Measurements from ENCODE around the gene KCNE3.
"Not testable (repeated sequence)": the region's sequence is repeated elsewhere in the genome, so short reads cannot be mapped to it uniquely, and the experiment has no call there.

KCNE3 gene

GRCh38 chr11:74438681-74439080, 28.7 kb downstream of the KCNE3 start:
- DNase-seq = no peak

GRCh38 chr11:74437441-74438042, 29.8 kb downstream of the KCNE3 start:
- DNase-seq = no peak

- no peak for DNase-seq
Measured at GRCh38 chr11:74434528-74434927, 32.8 kb downstream of the KCNE3 start.

- DNase-seq = no peak
Measured at GRCh38 chr11:74429205-74429604, 38.1 kb downstream of the KCNE3 start.

- DNase-seq = no peak
Measured at GRCh38 chr11:74427384-74427886, 39.9 kb downstream of the KCNE3 start.

GRCh38 chr11:74425100-74425499, 42.2 kb downstream of the KCNE3 start:
- no peak for DNase-seq

GRCh38 chr11:74418509-74418895, 48.8 kb downstream of the KCNE3 start:
- no peak for DNase-seq

- DNase-seq = no peak
Measured at GRCh38 chr11:74417860-74418508, 49.4 kb downstream of the KCNE3 start.

- DNase-seq = peak; percentile 71
Measured at GRCh38 chr11:74417379-74417804, 50.0 kb downstream of the KCNE3 start.

GRCh38 chr11:74416974-74417373, 50.4 kb downstream of the KCNE3 start:
- DNase-seq = not testable (repeated sequence)

- no peak for DNase-seq
Measured at GRCh38 chr11:74412733-74413359, 54.5 kb downstream of the KCNE3 start.

- DNase-seq = no peak
Measured at GRCh38 chr11:74412321-74412720, 55.0 kb downstream of the KCNE3 start.

GRCh38 chr11:74409633-74410032, 57.7 kb downstream of the KCNE3 start:
- DNase-seq = no peak

Data from NCI-H1105 (cell line).